HepG2 (cell line): ENCODE measurements around the gene ZNF546. TPM values are rescaled to one million over a fixed set of nuclear protein-coding genes. Genes with fewer than 3 reads are reported as not detected.

ENCODE experiments used
- ATAC-seq: fragments of 200-7000 bp; cut with Tn5 transposase; 3 replicates; pipeline ENCODE4 v1.9.1; 2020; ENCODE audit warnings: mild to moderate bottlenecking, moderate library complexity
- BruUV-seq: library from RNA; stranded (reverse); fragments of 400-500 nt; replicated peaks from 2 replicates; lab custom pipeline; 2021; lab: Mats Ljungman, UMichigan
- CTCF ChIA-PET: fragments of 300-600 bp; formaldehyde crosslinking; extraction: SDS; loops from one replicate; lab custom pipeline; 2021; ENCODE audit warnings: low total read pairs, inconsistent platforms, low intra/inter-chr PET ratio; lab: Yijun Ruan, JAX
- POLR2A ChIA-PET: fragments of 350-600 bp; sonication (Branson Sonifier 250); formaldehyde crosslinking; loops from one replicate; lab custom pipeline; 2020; ENCODE audit warnings: antibody characterized with exemption, inconsistent platforms; lab: Yijun Ruan, JAX
- DNase-seq: peaks from one replicate; pipeline ENCODE4 v3.0.0-alpha.2; 2015; ENCODE audit warnings: low spot score
- FAIRE-seq: peaks from 3 replicates; lab custom pipeline; 2011; peaks lifted over from hg19 to GRCh38; lab: Jason Lieb, UNC
- H2AFZ ChIP-seq: one replicate; pipeline ENCODE4 v1.6.1; 2011; ENCODE audit warnings: low read length, inconsistent platforms
- H3K27ac ChIP-seq: fragments of 300-600 bp; 3 replicates; pipeline ENCODE4 v1.8.0; 2011; ENCODE audit warnings: mixed run types, mild to moderate bottlenecking, mixed read lengths, low read length, inconsistent platforms; ENCODE audit not compliant: insufficient read depth; ENCODE audit errors: extremely low read length
- H3K27me3 ChIP-seq, 2 experiments: fragments of 200-600 bp in 1 of 2; 2 replicates in 1 of 2; 3 replicates in 1 of 2; pipeline versions ENCODE4 v1.6.0 to v1.8.0; 2011; ENCODE audit warnings: low read length in 2 of 2, mild to moderate bottlenecking in 2 of 2, moderate library complexity in 2 of 2, inconsistent platforms in 1 of 2; ENCODE audit not compliant: insufficient read depth in 2 of 2, control insufficient read depth in 1 of 2
- H3K36me3 ChIP-seq, 2 experiments: fragments of 200-600 bp in 1 of 2; replicated peaks in 1 of 2; 2 replicates in 1 of 2; 3 replicates in 1 of 2; pipeline versions ENCODE4 v1.5.1 to v1.8.0; 2011; ENCODE audit warnings: low read length in 2 of 2, inconsistent platforms in 1 of 2; ENCODE audit not compliant: insufficient read depth in 2 of 2, control insufficient read depth in 1 of 2
- H3K4me1 ChIP-seq: 2 replicates; pipeline ENCODE4 v1.5.1; 2012; ENCODE audit warnings: low read length, inconsistent platforms; ENCODE audit not compliant: insufficient read depth
- H3K4me2 ChIP-seq: 2 replicates; pipeline ENCODE4 v1.6.0; 2011; ENCODE audit warnings: low read depth, low read length, inconsistent platforms
- H3K4me3 ChIP-seq, 3 experiments: fragments of 200-600 bp in 1 of 3; sonication (generic), shearing (Covaris generic) in 1 of 3; replicated peaks in 1 of 3; 2 replicates each; pipeline ENCODE4 v1.5.1; 2011 to 2016; ENCODE audit warnings: low read length in 3 of 3, inconsistent platforms in 2 of 3, low read depth in 2 of 3, mild to moderate bottlenecking in 2 of 3, control low read depth in 1 of 3, mixed read lengths in 1 of 3; ENCODE audit not compliant: insufficient read depth in 1 of 3
- H3K79me2 ChIP-seq: one replicate; pipeline ENCODE4 v1.6.1; 2011; ENCODE audit warnings: low read length, inconsistent platforms; ENCODE audit not compliant: insufficient read depth
- H3K9ac ChIP-seq: 2 replicates; pipeline ENCODE4 v1.6.0; 2011; ENCODE audit warnings: mild to moderate bottlenecking, low read depth, low read length, inconsistent platforms; ENCODE audit not compliant: insufficient read depth
- H3K9me3 ChIP-seq: 2 replicates; pipeline ENCODE4 v1.5.1; 2012; ENCODE audit warnings: mild to moderate bottlenecking, low read length
- H4K20me1 ChIP-seq: 2 replicates; pipeline ENCODE4 v1.6.0; 2011; ENCODE audit warnings: inconsistent platforms, mild to moderate bottlenecking, low read length, moderate library complexity; ENCODE audit not compliant: insufficient read depth
- ARHGAP35 ChIP-seq: sonication (generic); formaldehyde crosslinking; IDR thresholded peaks from 2 replicates; pipeline ENCODE4 v1.9.0; 2022; ENCODE audit warnings: mild to moderate bottlenecking, inconsistent platforms, moderate library complexity, missing genetic modification reagents, borderline replicate concordance
- CEBPB ChIP-seq: IDR thresholded peaks from 2 replicates; pipeline ENCODE4 v1.6.1; 2011; ENCODE audit warnings: low read depth, low read length, improper control_type of control experiment, borderline replicate concordance
- KIAA2018 ChIP-seq: sonication (generic); formaldehyde crosslinking; IDR thresholded peaks from 2 replicates; pipeline ENCODE4 v1.5.0; 2020; ENCODE audit warnings: mild to moderate bottlenecking, missing genetic modification reagents, borderline replicate concordance
- MNT ChIP-seq: fragments of 450-650 bp; IDR thresholded peaks from 2 replicates; pipeline ENCODE4 v1.6.1; 2016
- POGZ ChIP-seq: sonication (generic); formaldehyde crosslinking; IDR thresholded peaks from 2 replicates; pipeline ENCODE4 v1.4.0; 2020; ENCODE audit warnings: mild to moderate bottlenecking, missing genetic modification reagents
- POLR2AphosphoS2 ChIP-seq: IDR thresholded peaks from 2 replicates; pipeline ENCODE4 v1.6.1; 2011; ENCODE audit warnings: low read depth, low read length, improper control_type of control experiment
- RNF219 ChIP-seq: sonication (generic); formaldehyde crosslinking; IDR thresholded peaks from 2 replicates; pipeline ENCODE4 v1.5.0; 2020; ENCODE audit warnings: mild to moderate bottlenecking, missing genetic modification reagents
- WGBS: methylation state at CpG from one replicate; pipeline ENCODE4 v1.1.6; 2017; ENCODE audit warnings: low lambda C conversion rate; 5-methylcytosine and 5-hydroxymethylcytosine counted together
- in situ Hi-C: cut with HindIII; loops from 2 replicates; pipeline ENCODE4 v1.10.0; 2017; ENCODE audit warnings: low pct_unique_long_range_greater_than_20kb; ENCODE audit not compliant: extremely low pct_ligation_motif_present
- intact Hi-C: fragments of 100-400 bp; cut with micrococcal nuclease; formaldehyde crosslinking; loops from one replicate; pipeline ENCODE4 v1.10.0; 2022; ENCODE audit not compliant: unreplicated experiment
- polyA plus RNA-seq, 8 experiments: library from polyadenylated mRNA; depleted of rRNA in 3 of 8; stranded (reverse) in 7 of 8; unstranded in 1 of 8; fragments of >200 nt; fragmentation: Illumina TruSeq in 4 of 8; extraction: Trizol in 4 of 8; gene quantifications; 2 replicates each; pipeline versions ENCODE4 v1.2.1 to v1.2.3, GENCODE V29; 2011 to 2016; ENCODE audit warnings: low read depth in 4 of 8, missing spikeins in 1 of 8, mixed read lengths in 1 of 8; ENCODE audit not compliant: insufficient read depth in 1 of 8
- total RNA-seq, 5 experiments: library from RNA; depleted of rRNA; stranded (reverse); fragments of >200 nt; fragmentation: Illumina TruSeq; extraction: Trizol; gene quantifications; 2 replicates each; pipeline ENCODE4 v1.2.3, GENCODE V29; 2016; ENCODE audit warnings: low read depth in 1 of 5

The ZNF546 gene
- total and polyA plus RNA-seq, 2 of the 13 experiments (the other 11 are each of a cell fraction or from before 2014, with no cell fraction given): 2.2 to 4.1 TPM

- TF ChIP-seq KIAA2018 (CRISPR knock-in tag) (no peak), MNT (no peak)
Observed at GRCh38 chr19:40009674-40010073, 12.8 kb downstream of the ZNF546 start (continued).

GRCh38 chr19:40013991-40014390 lies 17.1 kb downstream of the ZNF546 start:
- no peaks in the 10 kb centered on the region for H3K27me3 ChIP-seq
- H3K4me3 ChIP-seq: no peak overlapping the region
- no TSS peak for BruUV-seq
- ChIA-PET CTCF (no interaction called here), POLR2A (no interaction called here)
- no peak overlapping the region for H3K4me2 ChIP-seq
- 97% methylated on average over 4 of the region's 4 CpGs for WGBS
- intact Hi-C loops (no loop called here), in situ Hi-C loops (no loop called here)
- FAIRE-seq (no peak), ATAC-seq (no peak), DNase-seq (no peak)
- H3K9me3 ChIP-seq: peaks cover 57% of the 10 kb centered on the region
- peaks cover 3 to 10% of the 10 kb centered on the region in 2 experiments; a peak in 3 of 5 replicates for H3K36me3 ChIP-seq
- no peaks in the 10 kb centered on the region for H3K79me2 ChIP-seq
- H3K9ac ChIP-seq: no peak overlapping the region
- H3K4me1 ChIP-seq: no peaks in the 10 kb centered on the region
- no peak overlapping the region for H2AFZ ChIP-seq
- no peaks in the 10 kb centered on the region for H4K20me1 ChIP-seq
- H3K27ac ChIP-seq: no peak overlapping the region
- TF ChIP-seq CEBPB (no peak), POGZ (CRISPR knock-in tag) (no peak), POLR2AphosphoS2 (no peak), ARHGAP35 (CRISPR knock-in tag) (no peak), RNF219 (CRISPR knock-in tag) (no peak)
